Measurements from ENCODE around the gene ARL5B. TPM values are rescaled to one million over a fixed set of nuclear protein-coding genes. Genes with fewer than 3 reads are reported as not detected.

Gene ARL5B
- polyA plus RNA-seq, 5 donors: 29.1 to 53.0 (median 40.4) TPM

DNA sequence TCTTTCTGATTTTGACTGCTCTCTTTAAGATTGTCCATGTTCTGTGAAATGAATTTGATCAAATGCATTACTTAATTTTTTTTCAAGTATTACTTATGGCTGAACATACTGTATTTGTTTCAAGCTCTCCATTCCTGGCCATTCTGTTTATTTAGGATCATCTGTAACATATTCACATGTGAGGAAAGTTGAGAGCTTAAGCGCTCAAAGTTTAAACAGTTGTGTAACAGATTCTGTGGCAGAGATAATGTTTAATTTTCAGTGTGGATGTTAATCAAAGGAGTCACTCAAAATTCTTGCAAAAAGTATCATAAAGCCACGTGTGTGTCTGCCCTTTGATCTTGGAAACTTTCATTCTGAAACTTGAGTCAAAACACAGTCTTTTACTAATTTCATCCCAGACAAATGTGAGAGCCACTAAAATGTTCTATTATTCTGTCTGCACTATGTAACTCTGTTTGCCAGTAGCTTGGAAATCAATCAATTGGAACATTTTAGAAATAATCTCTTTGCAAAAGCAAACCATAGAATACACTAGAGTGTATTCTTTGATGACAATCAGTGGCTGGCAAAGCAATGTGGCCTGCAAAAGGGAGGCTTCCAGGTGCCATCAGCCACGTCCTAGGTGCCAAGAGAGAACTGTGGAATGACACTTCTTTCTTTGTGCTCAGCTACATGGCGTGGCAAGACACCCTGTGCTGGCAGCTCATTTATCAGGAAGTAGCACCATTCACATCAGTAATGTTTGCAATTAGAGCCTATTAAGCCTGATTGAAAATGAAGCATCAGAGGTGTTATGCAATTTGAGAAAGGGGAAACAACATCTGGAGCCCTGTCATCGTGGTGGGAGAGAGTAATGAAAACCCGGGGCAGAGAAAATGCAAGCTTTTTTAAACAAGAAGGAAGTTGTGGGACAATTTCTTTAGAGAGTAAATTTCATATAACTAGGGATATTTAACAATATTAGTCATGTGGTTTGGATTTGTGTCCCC lies 40.9 kb downstream of the ARL5B start:
- no peak for DNase-seq

DNA sequence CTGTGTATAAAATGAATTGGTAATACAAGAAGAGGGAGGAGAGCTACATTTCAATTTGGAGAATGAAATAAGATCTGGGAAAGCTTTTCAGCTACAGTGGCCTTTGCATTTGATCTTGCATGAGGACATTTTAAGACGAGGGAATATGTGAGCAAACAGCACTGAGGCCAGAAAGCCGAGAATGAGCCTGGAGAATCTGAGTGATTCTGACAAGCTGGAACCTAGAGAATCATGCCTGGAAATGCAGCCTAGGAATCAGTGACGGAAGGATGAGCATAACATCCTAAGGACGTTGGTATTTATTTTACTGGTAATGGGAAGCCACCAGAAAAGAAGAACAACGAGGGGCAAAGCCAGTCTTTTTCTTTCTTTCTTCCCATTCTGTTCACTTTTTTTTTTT lies 44.3 kb downstream of the ARL5B start:
- DNase-seq: no peak

- no peak for DNase-seq
These were observed 51.0 kb downstream of the ARL5B start for GRCh38 chr10:18710201-18710653.

- DNase-seq: no peak
These were observed 53.8 kb downstream of the ARL5B start for GRCh38 chr10:18713077-18713476.

- no peak for DNase-seq
These were observed 59.8 kb downstream of the ARL5B start for GRCh38 chr10:18718991-18719390.

DNA sequence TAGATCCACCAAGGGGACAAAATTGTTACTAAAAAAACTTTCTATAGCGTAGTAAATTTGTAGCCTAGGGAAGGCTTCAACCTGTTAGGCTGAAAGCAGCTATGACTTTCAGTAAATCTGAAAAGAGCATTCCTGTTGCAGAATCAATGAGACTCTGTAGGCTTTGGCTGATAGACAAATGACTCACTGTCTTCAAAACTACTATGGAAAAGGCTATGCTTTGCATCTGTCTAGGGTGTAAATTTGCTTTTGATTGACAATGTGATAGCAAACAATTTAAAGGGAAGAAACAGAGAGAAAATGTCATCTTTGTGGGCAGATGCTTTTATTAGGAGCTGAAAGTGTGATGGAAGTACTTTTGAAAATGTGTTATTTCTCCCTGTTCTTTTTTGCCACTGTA lies 60.6 kb downstream of the ARL5B start:
- no peak for DNase-seq

GRCh38 chr10:18721067-18721466 lies 61.8 kb downstream of the ARL5B start:
- no peak for DNase-seq

GRCh38 chr10:18723801-18724200 lies 64.6 kb downstream of the ARL5B start:
- DNase-seq: no peak

Other genes starting within 250 kb of the ARL5B start
- 10 to 100 TPM; 24.5 to 32.9 (median 29.8) TPM for gene NSUN6, start 7.8 kb upstream of the ARL5B start, polyA plus RNA-seq (ENCODE audit: insufficient read depth in 1 of 5, insufficient read length in 5 of 5, low replicate concordance in 1 of 5)

Data from right lung (tissue), 5 donors.